NCI-H82 treated with DMSO at 0.1 percent for 48 hours (cell line): ENCODE measurements around the gene NYNRIN.
A peak's percentile ranks its signal among the peaks of the same experiment; 100 is the strongest.

Experiments used
- DNase-seq: peaks from one replicate; lab custom pipeline; 2025; ENCODE audit not compliant: unreplicated experiment; lab: John Stamatoyannopoulos, UW

The NYNRIN gene

DNA sequence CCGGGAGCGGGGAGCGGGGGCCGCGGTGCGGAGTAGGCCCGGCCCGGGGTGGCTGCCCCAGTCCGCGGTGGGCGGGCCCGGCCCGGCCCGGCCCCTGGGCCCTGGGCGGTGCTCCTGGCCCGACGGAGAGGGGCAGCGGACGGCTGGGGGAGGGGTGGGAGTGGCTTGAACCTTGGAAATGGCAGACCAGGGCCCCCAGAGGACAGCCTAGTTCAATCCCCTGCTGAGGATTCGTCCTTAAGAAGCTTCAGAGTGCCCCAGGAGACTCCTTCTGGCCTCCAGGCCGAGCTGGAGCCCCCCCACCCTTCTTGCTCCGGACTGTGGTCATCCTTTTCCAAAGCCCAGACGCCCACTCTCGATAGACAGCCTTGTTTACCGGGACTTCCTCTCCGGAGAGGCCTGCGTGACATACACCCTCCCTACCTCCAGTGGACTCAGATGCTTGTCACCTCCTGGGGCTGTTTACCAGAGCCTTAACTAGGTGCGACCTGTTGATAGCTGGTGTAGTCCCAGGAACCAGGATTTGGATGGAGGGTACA, 31.4 kb downstream of the NYNRIN start:
- no peak for DNase-seq

DNA sequence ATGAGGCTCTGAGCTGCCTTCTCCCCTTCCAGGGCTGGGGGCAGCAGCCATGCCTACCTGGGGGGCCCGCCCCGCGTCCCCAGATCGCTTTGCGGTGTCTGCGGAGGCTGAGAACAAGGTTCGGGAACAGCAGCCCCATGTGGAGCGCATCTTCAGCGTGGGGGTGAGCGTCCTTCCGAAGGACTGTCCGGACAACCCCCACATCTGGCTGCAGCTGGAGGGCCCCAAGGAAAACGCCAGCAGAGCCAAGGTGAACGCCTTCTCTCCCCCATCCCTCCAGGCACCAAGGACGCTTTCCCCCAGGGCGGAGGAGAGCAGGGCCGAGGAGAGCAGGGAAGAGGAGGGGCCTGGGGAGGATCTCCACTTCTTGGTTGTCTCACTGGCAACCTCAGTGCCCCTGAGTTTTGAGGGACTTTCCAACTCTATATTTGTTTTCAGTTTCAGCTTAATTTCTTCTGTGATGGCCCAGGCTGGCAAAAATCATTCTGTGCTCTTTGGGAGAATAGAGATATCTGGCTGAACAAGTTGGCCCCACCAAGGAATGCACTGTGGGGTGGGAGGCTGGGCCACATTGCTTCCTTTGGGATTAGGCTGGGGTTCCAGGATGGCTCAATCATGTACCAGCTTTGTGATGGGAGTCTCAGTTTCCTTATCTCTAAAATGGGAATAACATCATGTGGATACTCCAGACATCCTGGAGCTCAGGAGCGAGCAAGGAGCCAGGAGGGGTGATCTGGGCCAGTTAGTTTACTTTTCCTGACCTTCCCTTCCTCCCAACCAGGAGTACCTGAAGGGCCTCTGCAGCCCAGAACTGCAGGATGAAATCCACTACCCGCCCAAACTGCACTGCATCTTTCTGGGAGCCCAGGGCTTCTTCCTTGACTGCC, 32.1 kb downstream of the NYNRIN start:
- no peak for DNase-seq

DNA sequence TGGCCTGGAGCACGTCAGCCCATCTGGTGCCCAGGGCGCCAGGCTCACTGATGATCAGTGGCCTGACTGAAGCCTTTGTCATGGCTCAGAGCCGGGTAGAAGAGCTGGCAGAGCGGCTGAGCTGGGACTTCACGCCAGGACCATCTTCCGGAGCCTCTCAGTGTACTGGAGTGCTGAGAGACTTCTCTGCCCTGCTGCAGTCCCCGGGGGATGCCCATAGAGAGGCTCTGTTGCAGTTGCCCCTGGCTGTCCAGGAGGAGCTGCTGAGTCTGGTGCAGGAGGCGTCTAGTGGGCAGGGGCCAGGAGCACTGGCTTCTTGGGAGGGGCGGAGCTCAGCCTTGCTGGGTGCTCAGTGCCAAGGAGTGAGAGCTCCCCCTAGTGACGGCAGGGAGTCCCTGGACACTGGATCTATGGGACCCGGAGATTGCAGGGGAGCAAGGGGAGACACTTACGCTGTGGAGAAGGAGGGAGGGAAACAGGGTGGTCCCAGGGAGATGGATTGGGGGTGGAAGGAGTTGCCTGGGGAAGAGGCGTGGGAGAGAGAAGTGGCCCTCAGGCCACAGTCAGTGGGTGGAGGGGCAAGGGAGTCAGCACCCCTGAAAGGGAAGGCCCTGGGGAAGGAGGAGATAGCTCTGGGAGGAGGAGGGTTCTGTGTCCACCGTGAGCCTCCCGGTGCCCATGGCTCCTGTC, 32.9 kb downstream of the NYNRIN start:
- DNase-seq = peak; percentile 71

GRCh38 chr14:24432259-24433131, 33.7 kb downstream of the NYNRIN start:
- DNase-seq = no peak

GRCh38 chr14:24434036-24434435, 35.2 kb downstream of the NYNRIN start:
- DNase-seq = no peak

GRCh38 chr14:24434676-24435075, 35.9 kb downstream of the NYNRIN start:
- no peak for DNase-seq

GRCh38 chr14:24435192-24435810, 36.5 kb downstream of the NYNRIN start:
- no peak for DNase-seq

DNA sequence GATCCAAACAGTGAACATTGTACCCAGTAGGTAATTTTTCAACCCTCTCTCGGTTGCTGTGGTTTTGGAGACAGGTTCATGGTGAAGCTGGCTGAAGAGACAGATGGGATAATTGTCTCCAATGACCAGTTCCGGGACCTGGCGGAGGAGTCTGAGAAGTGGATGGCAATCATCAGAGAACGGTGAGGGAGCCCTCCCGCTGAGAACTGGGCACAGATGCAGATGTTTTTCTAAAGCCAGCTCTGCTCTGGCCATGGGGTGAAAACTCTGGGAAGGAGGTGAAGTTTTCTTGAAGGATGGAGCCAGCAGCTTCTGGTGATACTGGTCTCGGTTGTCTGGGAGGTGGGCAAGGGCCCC, 37.2 kb downstream of the NYNRIN start:
- DNase-seq = no peak

DNA sequence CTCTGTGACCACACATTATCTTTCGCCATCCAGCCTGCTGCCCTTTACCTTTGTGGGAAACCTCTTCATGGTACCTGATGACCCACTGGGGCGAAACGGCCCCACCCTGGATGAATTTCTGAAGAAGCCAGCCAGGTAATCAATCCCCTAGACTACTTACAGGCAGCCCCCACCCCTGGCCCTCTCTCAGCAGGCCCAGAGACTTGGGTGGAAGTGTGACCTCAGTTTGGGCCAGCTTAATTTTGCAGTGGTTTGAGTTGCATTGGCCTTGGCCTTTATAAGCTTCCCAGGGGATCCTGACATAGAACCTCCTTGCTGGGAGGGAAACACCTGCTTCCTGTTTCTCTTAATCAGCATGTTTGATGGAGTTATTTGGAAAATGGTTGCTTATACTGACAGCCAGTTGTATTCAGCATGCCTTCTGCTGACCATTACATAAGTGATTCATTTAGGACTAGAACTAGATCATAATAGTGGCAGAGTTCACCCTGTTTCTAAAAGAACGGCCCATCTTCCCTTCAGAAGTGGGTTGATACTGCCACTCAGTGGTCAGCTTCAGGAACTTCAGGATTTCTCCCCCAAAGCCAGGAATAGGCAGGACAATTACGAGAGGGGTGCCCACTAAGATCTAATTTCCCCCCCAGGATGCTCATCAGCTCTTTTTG, 37.7 kb downstream of the NYNRIN start:
- peak; percentile 51 for DNase-seq

GRCh38 chr14:24437020-24437735, 38.4 kb downstream of the NYNRIN start:
- DNase-seq = peak; percentile 43

DNA sequence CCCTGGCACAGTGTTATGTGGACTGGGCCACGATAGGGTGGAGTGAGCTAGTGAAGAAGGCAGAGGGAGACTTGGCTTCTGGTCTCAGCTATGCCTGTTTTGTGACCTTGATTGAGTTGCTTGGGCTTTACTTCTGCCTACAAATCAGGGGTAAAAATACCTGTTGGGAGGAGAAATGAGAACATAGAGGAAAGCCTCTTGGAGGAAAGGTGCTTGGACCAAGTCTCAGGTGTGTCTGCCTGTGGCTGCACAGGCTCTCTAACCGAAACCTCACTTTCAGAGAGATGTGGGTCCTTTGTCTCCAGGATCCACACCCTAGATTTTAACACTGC, 38.9 kb downstream of the NYNRIN start:
- no peak for DNase-seq

- DNase-seq = no peak
Measured at GRCh38 chr14:24438223-24439097, 39.7 kb downstream of the NYNRIN start.

DNA sequence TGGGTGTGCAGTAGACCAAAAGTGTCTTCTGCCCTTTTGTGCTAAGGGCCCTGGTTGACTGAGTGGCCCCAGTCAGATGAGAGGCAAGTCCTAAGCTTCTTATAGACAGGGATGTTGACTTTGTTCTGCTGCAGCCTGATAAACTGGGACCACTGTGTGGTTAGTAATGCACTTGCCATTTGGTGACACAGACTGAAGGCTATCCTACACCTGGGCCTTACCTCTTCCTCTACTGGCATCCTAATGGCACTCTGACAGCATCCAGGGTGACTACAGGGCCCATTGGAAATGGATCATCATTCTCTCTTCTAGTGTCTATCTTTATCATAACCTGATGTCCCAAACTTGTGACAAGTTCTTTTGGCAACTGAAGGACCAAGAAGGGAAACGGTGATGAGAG, 40.5 kb downstream of the NYNRIN start:
- DNase-seq = no peak

GRCh38 chr14:24439830-24440605, 41.2 kb downstream of the NYNRIN start:
- DNase-seq = no peak

DNA sequence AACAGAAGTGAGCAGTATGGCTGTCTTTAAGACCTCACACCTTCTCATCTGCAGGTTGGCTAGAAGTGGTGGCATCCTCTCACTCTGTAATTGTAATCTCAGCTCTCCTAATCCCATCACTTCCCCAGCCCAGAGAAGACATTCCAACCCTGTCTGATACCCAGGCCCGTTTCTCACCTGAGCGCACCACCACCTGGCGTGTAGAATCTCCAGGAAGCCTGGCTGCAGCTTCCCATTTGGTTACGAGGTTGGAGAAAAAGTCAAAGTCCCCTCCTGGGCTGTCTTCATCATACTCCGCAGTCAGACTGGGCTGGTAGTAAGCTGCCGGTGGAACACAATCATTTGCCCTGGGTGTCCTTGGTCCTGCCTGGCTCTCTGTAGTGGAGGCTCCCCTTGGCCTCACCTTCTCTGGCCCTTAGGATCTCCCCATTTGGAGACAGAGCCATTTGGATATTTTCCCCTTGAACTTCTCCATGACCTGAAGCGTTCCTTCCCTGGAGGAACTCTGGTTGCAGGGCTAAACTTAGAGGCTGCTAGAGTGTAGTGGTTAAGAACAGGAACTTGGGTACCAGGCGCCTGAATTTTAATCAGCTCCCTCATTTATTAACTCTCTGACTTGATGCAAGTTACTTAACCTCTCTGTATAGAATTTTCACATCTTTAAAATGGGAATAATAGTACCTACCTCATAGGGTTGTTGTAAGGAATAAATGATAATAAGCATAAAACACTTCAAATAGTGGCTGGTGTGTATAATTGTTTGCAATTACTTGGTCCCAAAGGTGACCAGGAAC, 42.0 kb downstream of the NYNRIN start:
- no peak for DNase-seq

DNA sequence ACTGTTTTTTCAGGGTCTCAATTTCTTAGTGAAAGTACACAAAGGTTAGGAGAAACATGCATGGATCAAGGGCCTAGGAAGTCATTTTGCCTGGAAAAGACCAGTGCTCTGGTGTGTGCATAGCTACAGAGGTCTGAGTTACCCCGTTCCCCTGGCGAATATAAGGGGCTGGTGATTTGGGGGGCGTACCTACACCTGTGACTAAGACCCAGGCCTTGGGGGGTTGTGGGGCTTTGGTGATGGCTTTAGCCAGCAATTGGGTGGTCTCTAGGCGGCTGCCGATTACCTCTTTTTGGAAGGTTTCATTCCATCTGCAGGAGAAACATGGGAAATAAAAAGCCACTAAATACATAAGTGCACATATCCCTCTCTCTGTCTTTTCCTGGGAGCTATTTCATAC, 42.7 kb downstream of the NYNRIN start:
- no peak for DNase-seq

DNA sequence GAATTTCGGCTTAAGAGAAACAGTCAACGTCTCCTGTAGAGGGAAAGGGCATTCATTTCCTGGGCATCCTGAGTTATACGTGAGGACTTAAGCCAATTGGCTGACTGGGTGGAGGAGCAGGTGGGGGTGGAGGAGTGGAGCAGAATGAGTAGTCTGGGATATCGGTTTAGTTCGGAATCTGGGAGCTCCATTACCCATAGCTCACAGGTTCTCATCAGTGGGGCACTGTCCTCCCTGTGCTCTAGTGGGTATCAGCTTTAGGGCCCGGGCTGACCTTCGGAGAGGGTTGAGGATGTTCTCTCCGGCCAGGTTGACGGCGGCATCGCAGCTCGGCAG, 43.1 kb downstream of the NYNRIN start:
- DNase-seq = peak; percentile 50
